MM.1S (cell line): ENCODE results near the gene CHID1.

Experiments
- DNase-seq: peaks from one replicate; pipeline ENCODE4 v3.0.0-alpha.2; 2015
- H2AFZ ChIP-seq: fragments of 300-600 bp; sonication (generic); 2 replicates; pipeline ENCODE4 v1.6.0; 2016; ENCODE audit warnings: antibody characterized with exemption, low read length
- H3F3A ChIP-seq: fragments of 300-600 bp; sonication (generic); 2 replicates; pipeline ENCODE4 v1.6.1; 2016; ENCODE audit warnings: mild to moderate bottlenecking, antibody characterized with exemption, low read length, moderate library complexity, mixed read lengths; ENCODE audit not compliant: insufficient read depth
- H3K27ac ChIP-seq: fragments of 300-600 bp; sonication (generic); 2 replicates; pipeline ENCODE4 v1.5.1; 2016; ENCODE audit warnings: mild to moderate bottlenecking, low read length
- H3K27me3 ChIP-seq: fragments of 300-600 bp; sonication (generic); replicated peaks from 2 replicates; pipeline ENCODE4 v1.6.0; 2016; ENCODE audit warnings: low read length; ENCODE audit not compliant: insufficient read depth
- H3K36me3 ChIP-seq: fragments of 300-600 bp; sonication (generic); replicated peaks from 2 replicates; pipeline ENCODE4 v1.6.1; 2016; ENCODE audit warnings: mild to moderate bottlenecking, low read length, mixed read lengths; ENCODE audit not compliant: insufficient read depth
- H3K4me1 ChIP-seq: fragments of 300-600 bp; sonication (generic); 2 replicates; pipeline ENCODE4 v1.6.1; 2016; ENCODE audit warnings: low read length, mixed read lengths
- H3K4me2 ChIP-seq: fragments of 300-600 bp; sonication (generic); 2 replicates; pipeline ENCODE4 v1.6.0; 2016; ENCODE audit warnings: low read depth, low read length
- H3K4me3 ChIP-seq: fragments of 300-600 bp; sonication (generic); 2 replicates; pipeline ENCODE4 v1.5.1; 2016; ENCODE audit warnings: low read length, mixed read lengths
- H3K79me2 ChIP-seq: fragments of 300-600 bp; sonication (generic); 2 replicates; pipeline ENCODE4 v1.6.1; 2016; ENCODE audit warnings: mixed run types, low read length, mixed read lengths
- H3K9ac ChIP-seq: fragments of 300-600 bp; sonication (generic); 2 replicates; pipeline ENCODE4 v1.6.1; 2016; ENCODE audit warnings: low read length, mixed read lengths
- H3K9me2 ChIP-seq: fragments of 300-600 bp; sonication (generic); replicated peaks from 2 replicates; pipeline ENCODE4 v1.6.1; 2016; ENCODE audit warnings: mild to moderate bottlenecking, low read length, mixed read lengths; ENCODE audit not compliant: insufficient read depth
- H3K9me3 ChIP-seq: fragments of 300-600 bp; sonication (generic); replicated peaks from 2 replicates; pipeline ENCODE4 v1.6.1; 2016; ENCODE audit warnings: mild to moderate bottlenecking, low read length, mixed read lengths; ENCODE audit not compliant: insufficient read depth
- H4K20me1 ChIP-seq: fragments of 300-600 bp; sonication (generic); 2 replicates; pipeline ENCODE4 v1.6.1; 2016; ENCODE audit warnings: mild to moderate bottlenecking, low read length, moderate library complexity, mixed read lengths; ENCODE audit not compliant: insufficient read depth
- CTCF ChIP-seq: fragments of 300-600 bp; sonication (generic); IDR thresholded peaks from 2 replicates; pipeline ENCODE4 v1.5.1; 2016; ENCODE audit warnings: antibody characterized with exemption, low read length, mixed read lengths
- EZH2 ChIP-seq: fragments of 300-600 bp; sonication (generic); optimal IDR thresholded peaks from 2 replicates; pipeline ENCODE3; 2017; ENCODE audit warnings: low read depth, mild to moderate bottlenecking, antibody characterized with exemption, low read length, mixed read lengths
- EZH2phosphoT487 ChIP-seq: fragments of 300-600 bp; sonication (generic); IDR thresholded peaks from 2 replicates; pipeline ENCODE4 v1.6.1; 2018; ENCODE audit warnings: antibody characterized with exemption, low read length

Gene CHID1

GRCh38 chr11:846496-847098 lies 64.0 kb downstream of the CHID1 start:
- Histone ChIP-seq H2AFZ (no peak overlapping the region), H3K4me3 (no peak overlapping the region), H3K9ac (no peak overlapping the region), H3K9me3 (no peaks in the 10 kb centered on the region), H3K36me3 (no peaks in the 10 kb centered on the region), H3K27me3 (peaks cover 66% of the 10 kb centered on the region), H3F3A (no peaks in the 10 kb centered on the region), H3K4me1 (peaks cover 4% of the 10 kb centered on the region; the same call in 1 of the 2 replicates), H3K4me2 (no peak overlapping the region), H3K9me2 (no peaks in the 10 kb centered on the region), H3K27ac (no peak overlapping the region), H4K20me1 (no peaks in the 10 kb centered on the region), H3K79me2 (peaks cover 7% of the 10 kb centered on the region)
- no peak for TF ChIP-seq EZH2phosphoT487
- TF ChIP-seq CTCF = no peak
- TF ChIP-seq EZH2 = no peak
- DNase-seq = no peak

DNA sequence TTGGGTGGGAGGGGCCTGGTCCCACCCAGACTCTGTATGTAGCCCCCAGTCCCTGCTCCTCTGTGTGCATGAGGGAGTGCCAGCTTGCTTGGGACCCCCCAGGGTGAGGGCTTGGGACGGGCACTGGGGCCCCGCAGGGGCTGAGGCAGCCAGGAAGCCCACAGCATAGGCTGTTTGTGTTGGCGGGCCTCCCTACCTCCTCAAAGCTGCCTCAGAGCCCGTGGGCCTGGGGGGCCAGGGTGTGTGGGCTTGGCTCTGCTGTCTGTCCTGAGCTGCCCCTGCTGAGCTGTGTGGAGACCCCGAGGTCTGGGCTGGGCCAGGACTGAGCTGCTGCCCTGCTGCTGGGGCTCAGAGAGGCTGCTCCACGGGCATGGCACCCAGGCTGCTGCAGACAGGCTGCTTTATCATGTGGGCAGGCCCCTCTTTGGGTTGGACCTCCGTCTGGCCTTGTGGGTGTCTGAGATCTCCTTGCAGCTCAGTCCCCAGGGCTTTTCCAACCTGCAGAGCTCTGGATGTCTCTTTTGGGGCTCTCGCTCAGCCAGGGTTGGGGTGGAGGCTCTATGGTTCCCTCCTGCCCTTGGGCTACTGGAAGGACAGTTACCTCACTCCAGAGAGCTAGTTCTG lies 64.6 kb downstream of the CHID1 start:
- H3K27ac ChIP-seq = no peak overlapping the region
- H3F3A ChIP-seq = no peaks in the 10 kb centered on the region
- peaks cover 4% of the 10 kb centered on the region; the same call in 1 of the 2 replicates for H4K20me1 ChIP-seq
- TF ChIP-seq EZH2 (no peak), CTCF (no peak), EZH2phosphoT487 (no peak)
- no peak overlapping the region for H3K4me3 ChIP-seq
- H3K9me2 ChIP-seq = no peaks in the 10 kb centered on the region
- no peaks in the 10 kb centered on the region for H3K9me3 ChIP-seq
- no peak overlapping the region for H3K9ac ChIP-seq
- H3K27me3 ChIP-seq = peaks cover 61% of the 10 kb centered on the region
- no peaks in the 10 kb centered on the region for H3K36me3 ChIP-seq
- no peak overlapping the region for H2AFZ ChIP-seq
- H3K4me1 ChIP-seq = peaks cover 8% of the 10 kb centered on the region
- no peak for DNase-seq
- H3K79me2 ChIP-seq = peaks cover 13% of the 10 kb centered on the region
- H3K4me2 ChIP-seq = no peak overlapping the region

DNA sequence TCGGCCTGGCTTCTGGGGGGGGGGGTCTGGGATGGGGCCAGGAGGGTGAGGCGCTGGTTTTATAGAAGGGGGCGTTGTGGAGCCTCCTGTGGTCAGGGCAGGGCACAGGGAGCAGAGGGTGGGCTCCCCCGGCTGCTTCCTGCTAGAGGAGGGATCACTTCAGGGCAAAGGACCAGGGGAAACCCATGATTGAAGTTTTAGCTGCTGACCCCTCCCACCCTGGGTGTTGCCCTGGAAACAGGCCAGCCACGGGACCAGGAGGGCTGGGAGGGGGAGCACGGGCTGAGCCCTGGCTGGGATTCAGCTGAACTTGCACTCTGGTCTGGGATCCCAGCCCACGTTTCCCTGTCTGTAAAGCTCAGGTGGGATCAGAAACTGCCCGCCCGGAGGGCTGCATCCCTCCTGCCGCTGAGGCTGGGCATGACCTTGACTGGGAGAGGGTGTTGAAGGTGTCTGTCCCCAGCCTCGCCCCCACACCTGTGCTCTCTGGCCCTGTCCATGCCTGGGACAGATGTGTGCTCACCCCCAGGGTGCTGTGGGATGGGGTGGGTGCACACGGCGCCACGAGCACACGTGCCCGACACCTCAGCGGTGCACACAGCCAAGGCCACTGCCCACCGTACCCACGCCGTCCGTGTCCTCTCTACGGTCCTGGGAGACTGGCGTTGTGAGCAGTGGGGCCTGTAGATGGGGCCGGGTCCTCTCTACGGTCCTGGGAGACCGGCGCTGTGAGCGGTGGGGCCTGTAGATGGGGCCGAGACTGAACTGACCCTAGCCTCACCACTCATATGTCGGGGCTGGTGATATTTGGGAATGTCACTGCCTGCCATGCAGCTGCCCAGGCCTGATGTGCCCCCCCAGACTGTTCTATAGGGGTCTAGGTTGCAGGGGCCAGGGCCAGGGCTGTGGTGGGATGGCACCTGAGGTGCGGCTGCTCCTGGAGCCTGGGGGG lies 65.6 kb downstream of the CHID1 start:
- H2AFZ ChIP-seq = no peak overlapping the region
- H3K79me2 ChIP-seq = peaks cover 23% of the 10 kb centered on the region
- no peak overlapping the region for H3K9ac ChIP-seq
- H3K4me2 ChIP-seq = no peak overlapping the region
- H3K4me3 ChIP-seq = no peak overlapping the region
- H3F3A ChIP-seq = no peaks in the 10 kb centered on the region
- no peak overlapping the region for H3K27ac ChIP-seq
- H3K36me3 ChIP-seq = 0 out of 2 replicates have a peak, but pooled peaks cover 3% of the 10 kb centered on the region
- TF ChIP-seq EZH2 = no peak
- H3K9me2 ChIP-seq = no peaks in the 10 kb centered on the region
- peaks cover 14% of the 10 kb centered on the region for H3K4me1 ChIP-seq
- no peaks in the 10 kb centered on the region for H3K9me3 ChIP-seq
- DNase-seq = no peak
- H4K20me1 ChIP-seq = peaks cover 9% of the 10 kb centered on the region
- peaks cover 50% of the 10 kb centered on the region for H3K27me3 ChIP-seq
